ENCODE measurements around the gene GALNTL6. TPM values are rescaled to one million over a fixed set of nuclear protein-coding genes. Genes with fewer than 3 reads are reported as not detected.

The GALNTL6 gene
- total RNA-seq, 4 donors from 2014 or later: 0.26 to 4.0 (median 1.5) TPM; not detected in 1

DNA sequence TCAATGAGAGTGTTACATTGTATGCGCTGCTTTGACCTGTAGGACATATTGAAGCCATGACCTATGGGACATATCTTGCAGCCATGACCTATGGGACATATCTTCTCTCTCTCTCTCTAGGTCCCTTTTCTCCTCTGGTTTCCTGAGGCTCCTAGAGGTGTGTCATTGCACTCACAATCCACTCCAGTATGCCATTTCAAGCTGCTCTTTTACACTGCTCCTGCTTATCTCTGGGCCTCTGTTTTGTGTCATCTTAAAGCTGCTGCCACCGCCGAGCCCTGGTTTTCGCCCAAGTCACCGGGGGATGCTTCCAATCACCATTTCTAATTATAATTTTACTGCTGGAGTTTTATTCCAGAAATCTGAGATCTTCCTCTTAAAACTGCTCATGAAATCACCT lies 336.1 kb downstream of the GALNTL6 start:
- no peak overlapping the region for H3K4me3 ChIP-seq
- no peaks in the 10 kb centered on the region for H3K36me3 ChIP-seq
- WGBS: 68% methylated on average over 5 of the region's 5 CpGs
- H3K4me1 ChIP-seq: no peaks in the 10 kb centered on the region
- TF ChIP-seq EP300 (IDR thresholded peaks at IDR 0.05) (no peak), POLR2AphosphoS5 (IDR thresholded peaks at IDR 0.05) (no peak), POLR2A (IDR thresholded peaks at IDR 0.05) (no peak)
- TF ChIP-seq, protein P1, sequence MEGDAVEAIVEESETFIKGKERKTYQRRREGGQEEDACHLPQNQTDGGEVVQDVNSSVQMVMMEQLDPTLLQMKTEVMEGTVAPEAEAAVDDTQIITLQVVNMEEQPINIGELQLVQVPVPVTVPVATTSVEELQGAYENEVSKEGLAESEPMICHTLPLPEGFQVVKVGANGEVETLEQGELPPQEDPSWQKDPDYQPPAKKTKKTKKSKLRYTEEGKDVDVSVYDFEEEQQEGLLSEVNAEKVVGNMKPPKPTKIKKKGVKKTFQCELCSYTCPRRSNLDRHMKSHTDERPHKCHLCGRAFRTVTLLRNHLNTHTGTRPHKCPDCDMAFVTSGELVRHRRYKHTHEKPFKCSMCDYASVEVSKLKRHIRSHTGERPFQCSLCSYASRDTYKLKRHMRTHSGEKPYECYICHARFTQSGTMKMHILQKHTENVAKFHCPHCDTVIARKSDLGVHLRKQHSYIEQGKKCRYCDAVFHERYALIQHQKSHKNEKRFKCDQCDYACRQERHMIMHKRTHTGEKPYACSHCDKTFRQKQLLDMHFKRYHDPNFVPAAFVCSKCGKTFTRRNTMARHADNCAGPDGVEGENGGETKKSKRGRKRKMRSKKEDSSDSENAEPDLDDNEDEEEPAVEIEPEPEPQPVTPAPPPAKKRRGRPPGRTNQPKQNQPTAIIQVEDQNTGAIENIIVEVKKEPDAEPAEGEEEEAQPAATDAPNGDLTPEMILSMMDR (IDR thresholded peaks at IDR 0.05): no peak
- no peak overlapping the region for H3K27ac ChIP-seq
- no peak for DNase-seq (ENCODE audit: low spot score in 2 of 2)
- H3K9me3 ChIP-seq: no peaks in the 10 kb centered on the region
- no peaks in the 10 kb centered on the region for H3K27me3 ChIP-seq

DNA sequence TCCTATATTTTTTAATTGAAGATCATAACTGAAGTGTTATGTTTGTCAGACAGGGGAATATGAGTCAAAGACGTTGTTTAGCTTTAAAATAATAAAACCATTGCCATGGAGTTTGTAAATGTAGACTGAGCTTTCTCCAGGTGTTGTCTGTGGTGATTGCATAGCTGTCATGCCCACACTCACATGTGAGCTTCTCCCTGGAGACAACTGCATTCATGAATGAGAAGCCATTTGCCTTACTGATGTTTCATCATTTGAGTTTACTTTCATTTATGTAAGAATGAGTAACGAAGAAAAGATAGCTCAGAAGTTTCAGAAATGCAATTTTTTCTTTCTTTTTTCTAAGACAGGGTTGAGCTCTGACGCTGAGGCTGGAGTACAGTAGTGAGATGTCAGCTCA lies 339.1 kb downstream of the GALNTL6 start:
- Histone ChIP-seq H3K4me3 (no peak overlapping the region), H3K36me3 (no peaks in the 10 kb centered on the region), H3K27ac (no peak overlapping the region), H3K9me3 (no peaks in the 10 kb centered on the region), H3K27me3 (no peaks in the 10 kb centered on the region), H3K4me1 (no peaks in the 10 kb centered on the region)
- 77% methylated on average over 3 of the region's 3 CpGs for WGBS
- TF ChIP-seq POLR2A (IDR thresholded peaks at IDR 0.05): no peak
- no peak for TF ChIP-seq POLR2AphosphoS5 (IDR thresholded peaks at IDR 0.05)
- TF ChIP-seq EP300 (IDR thresholded peaks at IDR 0.05): no peak
- TF ChIP-seq, protein P1 (IDR thresholded peaks at IDR 0.05): no peak
- no peak for DNase-seq (ENCODE audit: low spot score in 2 of 2)

DNA sequence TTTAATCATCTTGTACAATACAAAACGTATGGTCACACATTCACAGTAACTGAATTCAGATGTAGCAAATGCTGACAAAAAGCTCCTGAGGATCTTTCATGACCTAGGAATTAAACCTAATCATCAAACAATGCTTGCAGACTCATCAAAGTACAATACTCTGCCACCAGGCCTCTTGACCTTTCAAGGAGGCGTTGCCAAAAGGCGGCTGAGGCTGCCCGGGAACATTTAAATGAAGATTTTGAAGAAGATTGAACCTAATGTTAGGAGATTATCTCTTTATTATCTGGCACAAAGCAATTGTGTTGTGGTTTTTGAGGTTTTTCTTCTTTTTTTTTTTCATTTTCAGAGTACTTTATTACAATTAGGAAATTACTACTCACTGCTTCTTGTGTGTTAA lies 340.5 kb downstream of the GALNTL6 start:
- H3K4me1 ChIP-seq: no peaks in the 10 kb centered on the region
- no peaks in the 10 kb centered on the region for H3K27me3 ChIP-seq
- H3K36me3 ChIP-seq: no peaks in the 10 kb centered on the region
- TF ChIP-seq, protein P1 (IDR thresholded peaks at IDR 0.05): no peak
- no peak overlapping the region for H3K4me3 ChIP-seq
- no peak overlapping the region for H3K27ac ChIP-seq
- no peak for DNase-seq (ENCODE audit: low spot score in 2 of 2)
- WGBS: 75% methylated on average over 4 of the region's 4 CpGs
- no peaks in the 10 kb centered on the region for H3K9me3 ChIP-seq

DNA sequence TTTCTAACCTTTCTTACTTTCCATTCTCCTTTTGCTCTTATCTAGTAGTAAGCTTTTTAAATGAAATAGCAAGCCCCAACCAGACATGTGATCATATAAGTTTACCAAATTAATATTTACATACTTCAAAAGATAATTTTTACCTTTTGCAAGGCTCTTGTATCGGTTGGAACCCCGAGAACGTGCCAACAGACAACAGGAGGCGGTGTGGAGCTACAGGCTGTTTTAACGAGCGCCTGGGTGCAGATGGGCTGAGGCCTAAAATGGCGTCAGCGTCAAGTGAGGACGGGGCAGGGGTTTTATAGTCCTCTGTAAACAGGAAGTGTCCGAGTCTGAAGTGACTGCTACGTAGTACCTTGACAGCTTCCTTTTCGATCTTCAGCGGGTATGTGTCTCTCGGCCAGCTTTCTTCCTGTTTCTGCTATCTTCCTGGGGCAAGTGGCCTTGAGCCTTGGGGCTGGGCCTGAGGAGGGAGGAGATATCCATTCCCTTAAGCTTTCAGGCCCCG lies 342.7 kb downstream of the GALNTL6 start:
- Histone ChIP-seq H3K27me3 (no peaks in the 10 kb centered on the region), H3K4me3 (no peak overlapping the region), H3K36me3 (no peaks in the 10 kb centered on the region), H3K4me1 (no peaks in the 10 kb centered on the region), H3K27ac (no peak overlapping the region), H3K9me3 (no peaks in the 10 kb centered on the region)
- WGBS: 83% methylated on average over 15 of the region's 15 CpGs
- TF ChIP-seq POLR2AphosphoS5 (IDR thresholded peaks at IDR 0.05) (no peak), POLR2A (IDR thresholded peaks at IDR 0.05) (no peak), EP300 (IDR thresholded peaks at IDR 0.05) (no peak)
- TF ChIP-seq, protein P1 (IDR thresholded peaks at IDR 0.05): no peak
- no peak for DNase-seq (ENCODE audit: low spot score in 2 of 2)

DNA sequence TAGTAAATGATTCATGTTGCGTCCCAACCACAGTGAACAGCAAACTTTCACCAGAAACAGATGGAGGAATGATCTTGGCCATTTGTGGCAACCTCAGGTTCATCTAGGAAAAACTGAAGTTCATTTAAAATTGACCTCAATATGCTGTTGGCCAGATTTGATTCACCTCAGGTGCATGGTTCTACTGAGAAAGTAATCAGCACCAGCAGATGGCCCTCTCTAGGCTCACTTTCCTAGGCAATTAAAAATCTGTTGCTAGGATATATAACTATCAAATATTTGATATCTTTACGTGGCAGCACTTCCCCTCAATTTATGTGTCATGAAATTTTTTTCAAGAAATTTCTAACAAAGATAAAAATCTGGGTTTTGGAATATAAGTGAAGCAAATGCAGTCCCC lies 344.7 kb downstream of the GALNTL6 start:
- H3K27ac ChIP-seq: no peak overlapping the region
- H3K9me3 ChIP-seq: no peaks in the 10 kb centered on the region
- no peaks in the 10 kb centered on the region for H3K36me3 ChIP-seq
- DNase-seq (ENCODE audit: low spot score in 2 of 2): no peak
- no peaks in the 10 kb centered on the region for H3K4me1 ChIP-seq
- WGBS: 59% methylated on average over 2 of the region's 2 CpGs
- no peaks in the 10 kb centered on the region for H3K27me3 ChIP-seq
- TF ChIP-seq POLR2A (IDR thresholded peaks at IDR 0.05) (no peak), EP300 (IDR thresholded peaks at IDR 0.05) (no peak), POLR2AphosphoS5 (IDR thresholded peaks at IDR 0.05) (no peak)
- TF ChIP-seq, protein P1 (IDR thresholded peaks at IDR 0.05): no peak
- no peak overlapping the region for H3K4me3 ChIP-seq

All from suprapubic skin (tissue), 4 donors.